ENCODE data around the gene WDR86.

DNA sequence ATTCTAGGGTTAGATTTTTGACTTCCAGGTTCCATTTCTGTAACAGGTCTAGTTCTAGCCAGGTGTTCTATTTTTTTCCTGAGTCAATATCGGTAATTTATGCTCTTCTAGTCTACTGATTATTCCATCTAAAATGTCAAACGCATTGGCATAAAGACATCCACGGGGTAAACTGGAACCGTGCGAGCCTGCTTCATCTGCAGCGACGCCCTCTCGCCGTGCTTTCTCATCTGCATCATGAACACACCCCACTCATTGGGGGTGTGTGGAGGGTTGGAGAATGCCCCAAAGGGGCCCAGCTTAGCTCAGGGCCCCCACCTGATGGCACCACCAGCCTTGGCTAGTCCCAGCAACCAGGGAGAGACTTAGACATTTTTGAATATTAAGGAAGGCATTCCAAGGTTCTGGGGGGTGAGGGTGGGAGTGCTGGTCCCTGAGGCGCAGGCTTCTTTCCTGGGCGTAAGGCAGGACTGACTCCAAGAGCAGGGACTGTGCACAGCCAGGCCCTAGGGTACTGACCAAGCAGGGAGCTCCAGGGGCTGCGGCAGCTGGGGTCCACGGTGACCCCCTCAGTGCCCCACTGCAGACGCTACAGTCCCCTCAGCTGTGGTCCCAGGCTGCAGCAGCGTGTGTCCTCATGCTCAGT is 43.0 kb upstream of the WDR86 start:
- TF ChIP-seq, protein P1, sequence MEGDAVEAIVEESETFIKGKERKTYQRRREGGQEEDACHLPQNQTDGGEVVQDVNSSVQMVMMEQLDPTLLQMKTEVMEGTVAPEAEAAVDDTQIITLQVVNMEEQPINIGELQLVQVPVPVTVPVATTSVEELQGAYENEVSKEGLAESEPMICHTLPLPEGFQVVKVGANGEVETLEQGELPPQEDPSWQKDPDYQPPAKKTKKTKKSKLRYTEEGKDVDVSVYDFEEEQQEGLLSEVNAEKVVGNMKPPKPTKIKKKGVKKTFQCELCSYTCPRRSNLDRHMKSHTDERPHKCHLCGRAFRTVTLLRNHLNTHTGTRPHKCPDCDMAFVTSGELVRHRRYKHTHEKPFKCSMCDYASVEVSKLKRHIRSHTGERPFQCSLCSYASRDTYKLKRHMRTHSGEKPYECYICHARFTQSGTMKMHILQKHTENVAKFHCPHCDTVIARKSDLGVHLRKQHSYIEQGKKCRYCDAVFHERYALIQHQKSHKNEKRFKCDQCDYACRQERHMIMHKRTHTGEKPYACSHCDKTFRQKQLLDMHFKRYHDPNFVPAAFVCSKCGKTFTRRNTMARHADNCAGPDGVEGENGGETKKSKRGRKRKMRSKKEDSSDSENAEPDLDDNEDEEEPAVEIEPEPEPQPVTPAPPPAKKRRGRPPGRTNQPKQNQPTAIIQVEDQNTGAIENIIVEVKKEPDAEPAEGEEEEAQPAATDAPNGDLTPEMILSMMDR (IDR thresholded peaks at IDR 0.05) = no peak
- no peak for TF ChIP-seq POLR2A (IDR thresholded peaks at IDR 0.05)
